Brain microvascular endothelial cell (primary cell): ENCODE measurements around the gene CYRIA.

ENCODE experiments used
- DNase-seq: peaks from one replicate; pipeline ENCODE4 v3.0.0-alpha.2; 2020
- H3K27ac ChIP-seq: fragments of 250-450 bp; sonication (Bioruptor Pico); 2 replicates; pipeline ENCODE4 v1.5.1; 2020; ENCODE audit warnings: mild to moderate bottlenecking, moderate library complexity
- H3K27me3 ChIP-seq: fragments of 250-450 bp; sonication (Bioruptor Pico); replicated peaks from 2 replicates; pipeline ENCODE4 v1.5.1; 2020; ENCODE audit warnings: mild to moderate bottlenecking
- H3K36me3 ChIP-seq: fragments of 250-450 bp; sonication (Bioruptor Pico); replicated peaks from 2 replicates; pipeline ENCODE4 v1.5.1; 2020; ENCODE audit warnings: mild to moderate bottlenecking
- H3K4me3 ChIP-seq: 2 replicates; pipeline ENCODE4 v1.5.1; 2011; ENCODE audit warnings: low read depth, mild to moderate bottlenecking, control low read depth, low read length, moderate library complexity
- CTCF ChIP-seq: IDR thresholded peaks from 2 replicates; pipeline ENCODE4 v1.5.1; 2011; ENCODE audit warnings: low read depth, mild to moderate bottlenecking, moderate library complexity, low read length, control low read depth, inconsistent platforms; ENCODE audit errors: missing control alignments
- in situ Hi-C: cut with HindIII; loops from 2 replicates; pipeline ENCODE4 v1.10.0; 2017; ENCODE audit warnings: low sequenced_read_pairs, low pct_ligation_motif_present

The CYRIA gene

GRCh38 chr2:16625201-16625729, 40.4 kb downstream of the CYRIA start:
- H3K27me3 ChIP-seq: no peaks in the 10 kb centered on the region
- no peak overlapping the region for H3K4me3 ChIP-seq
- no peak for TF ChIP-seq CTCF
- in situ Hi-C loops: no loop called here
- H3K27ac ChIP-seq: peak overlapping the region; percentile 11
- DNase-seq: no peak
- H3K36me3 ChIP-seq: no peaks in the 10 kb centered on the region

GRCh38 chr2:16624436-16624780, 41.2 kb downstream of the CYRIA start:
- no peaks in the 10 kb centered on the region for H3K27me3 ChIP-seq
- in situ Hi-C loops: no loop called here
- H3K4me3 ChIP-seq: no peak overlapping the region
- TF ChIP-seq CTCF: no peak
- no peaks in the 10 kb centered on the region for H3K36me3 ChIP-seq
- peak overlapping the region; percentile 19 for H3K27ac ChIP-seq
- DNase-seq: no peak

- H3K36me3 ChIP-seq: no peaks in the 10 kb centered on the region
- DNase-seq: no peak
- in situ Hi-C loops: no loop called here
- peak overlapping the region; percentile 19 for H3K27ac ChIP-seq
- no peaks in the 10 kb centered on the region for H3K27me3 ChIP-seq
- no peak overlapping the region for H3K4me3 ChIP-seq
- TF ChIP-seq CTCF: no peak
Measured at GRCh38 chr2:16623564-16624435, 41.8 kb downstream of the CYRIA start.

GRCh38 chr2:16623031-16623430, 42.6 kb downstream of the CYRIA start:
- no peak for TF ChIP-seq CTCF
- peak overlapping the region; percentile 88 for H3K27ac ChIP-seq
- no peak overlapping the region for H3K4me3 ChIP-seq
- peak; percentile 94 for DNase-seq
- in situ Hi-C loops: no loop called here
- H3K36me3 ChIP-seq: no peaks in the 10 kb centered on the region
- no peaks in the 10 kb centered on the region for H3K27me3 ChIP-seq

GRCh38 chr2:16622399-16622968, 43.1 kb downstream of the CYRIA start:
- DNase-seq: no peak
- no peaks in the 10 kb centered on the region for H3K27me3 ChIP-seq
- no peak for TF ChIP-seq CTCF
- H3K27ac ChIP-seq: peak overlapping the region; percentile 88
- in situ Hi-C loops: no loop called here
- no peaks in the 10 kb centered on the region for H3K36me3 ChIP-seq
- no peak overlapping the region for H3K4me3 ChIP-seq
